Gastrocnemius medialis (tissue), 4 donors: ENCODE results near the gene KPNA3.
"Not testable (repeated sequence)": the region's sequence is repeated elsewhere in the genome, so short reads cannot be mapped to it uniquely, and the experiment has no call there.

Experiments used
- POLR2A ChIP-seq, 2 donors: fragments of 450-650 bp; IDR thresholded peaks; one replicate each; pipeline ENCODE4 v1.6.1; 2017; ENCODE audit warnings: antibody characterized with exemption in 2 of 2, mild to moderate bottlenecking in 2 of 2, moderate library complexity in 2 of 2
- TF ChIP-seq, protein P1 (sequence below), 5 experiments: fragments of 450-650 bp in 3 of 5; fragments of 200-600 bp in 2 of 5; sonication (generic) in 2 of 5; IDR thresholded peaks in 4 of 5; conservative IDR thresholded peaks in 1 of 5; 1 replicate in 4 of 5; 2 replicates in 1 of 5; pipeline ENCODE4 v1.5.1; 2016 to 2019; ENCODE audit warnings: antibody characterized with exemption in 5 of 5, mild to moderate bottlenecking in 3 of 5, moderate library complexity in 3 of 5

DNA sequence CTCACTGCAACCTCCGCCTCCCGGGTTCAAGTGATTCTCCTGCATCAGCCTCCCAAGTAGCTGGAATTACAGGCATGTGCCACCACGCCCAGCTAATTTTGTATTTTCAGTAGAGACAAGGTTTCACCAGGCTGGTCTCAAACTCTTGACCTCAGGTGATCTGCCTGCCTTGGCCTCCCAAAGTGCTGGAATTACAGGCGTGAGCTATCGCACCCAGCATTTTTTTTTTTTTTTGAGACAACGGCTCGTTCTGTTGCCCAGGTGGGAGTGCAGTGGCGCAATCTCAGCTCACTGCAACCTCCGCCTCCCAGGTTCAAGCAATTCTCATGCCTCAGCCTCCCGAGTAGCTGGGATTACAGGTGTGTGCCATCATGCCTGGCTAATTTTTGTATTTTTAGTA is 10.6 kb upstream of the KPNA3 start:
- TF ChIP-seq, protein P1, sequence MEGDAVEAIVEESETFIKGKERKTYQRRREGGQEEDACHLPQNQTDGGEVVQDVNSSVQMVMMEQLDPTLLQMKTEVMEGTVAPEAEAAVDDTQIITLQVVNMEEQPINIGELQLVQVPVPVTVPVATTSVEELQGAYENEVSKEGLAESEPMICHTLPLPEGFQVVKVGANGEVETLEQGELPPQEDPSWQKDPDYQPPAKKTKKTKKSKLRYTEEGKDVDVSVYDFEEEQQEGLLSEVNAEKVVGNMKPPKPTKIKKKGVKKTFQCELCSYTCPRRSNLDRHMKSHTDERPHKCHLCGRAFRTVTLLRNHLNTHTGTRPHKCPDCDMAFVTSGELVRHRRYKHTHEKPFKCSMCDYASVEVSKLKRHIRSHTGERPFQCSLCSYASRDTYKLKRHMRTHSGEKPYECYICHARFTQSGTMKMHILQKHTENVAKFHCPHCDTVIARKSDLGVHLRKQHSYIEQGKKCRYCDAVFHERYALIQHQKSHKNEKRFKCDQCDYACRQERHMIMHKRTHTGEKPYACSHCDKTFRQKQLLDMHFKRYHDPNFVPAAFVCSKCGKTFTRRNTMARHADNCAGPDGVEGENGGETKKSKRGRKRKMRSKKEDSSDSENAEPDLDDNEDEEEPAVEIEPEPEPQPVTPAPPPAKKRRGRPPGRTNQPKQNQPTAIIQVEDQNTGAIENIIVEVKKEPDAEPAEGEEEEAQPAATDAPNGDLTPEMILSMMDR (IDR thresholded peaks at IDR 0.05 in 4 of 5, conservative IDR thresholded peaks at IDR 0.05 in 1 of 5) = not testable (repeated sequence)
- TF ChIP-seq POLR2A (IDR thresholded peaks at IDR 0.05) = not testable (repeated sequence)
